WTC11 (cell line): ENCODE results near the gene HYI. TPM values are rescaled to one million over a fixed set of nuclear protein-coding genes. Genes with fewer than 3 reads are reported as not detected.

Source experiments
- ATAC-seq: fragments of 200-7000 bp; cut with Tn5 transposase; 2 replicates; pipeline ENCODE4 v1.10.0; 2021; ENCODE audit warnings: mild to moderate bottlenecking, moderate library complexity
- CTCF ChIA-PET: fragments of 300-600 bp; sonication (Branson Sonifier 250); formaldehyde crosslinking; loops from one replicate; lab custom pipeline; 2021; ENCODE audit warnings: antibody characterized with exemption; lab: Charles Lee
- POLR2A ChIA-PET: fragments of 350-600 bp; sonication (Branson Sonifier 250); formaldehyde crosslinking; loops from one replicate; lab custom pipeline; 2021; ENCODE audit warnings: antibody characterized with exemption; lab: Charles Lee
- DNase-seq: peaks from one replicate; pipeline ENCODE4 v3.0.0; 2021; ENCODE audit warnings: low spot score
- H3K27ac Mint-ChIP-seq: 2 replicates; pipeline ENCODE4 v1.8.0; 2021; ENCODE audit warnings: mixed read lengths
- H3K27me3 Mint-ChIP-seq: 2 replicates; pipeline ENCODE4 v1.8.0; 2021; ENCODE audit warnings: low read depth, mild to moderate bottlenecking, moderate library complexity, mixed read lengths
- H3K36me3 Mint-ChIP-seq: 2 replicates; pipeline ENCODE4 v1.8.0; 2021; ENCODE audit warnings: mixed read lengths
- H3K4me1 Mint-ChIP-seq: 2 replicates; pipeline ENCODE4 v1.8.0; 2022; ENCODE audit warnings: mixed read lengths
- H3K4me3 Mint-ChIP-seq: 2 replicates; pipeline ENCODE4 v1.8.0; 2021; ENCODE audit warnings: mild to moderate bottlenecking, moderate library complexity, mixed read lengths
- H3K9me3 Mint-ChIP-seq: 2 replicates; pipeline ENCODE4 v1.8.0; 2021; ENCODE audit warnings: mixed read lengths
- CREM ChIP-seq: sonication (generic); formaldehyde crosslinking; IDR thresholded peaks from 2 replicates; pipeline ENCODE4 v1.8.1; 2022; ENCODE audit warnings: mild to moderate bottlenecking, missing genetic modification reagents, moderate library complexity
- EMX1 ChIP-seq: fragments of 250-450 bp; sonication (Bioruptor Pico); IDR thresholded peaks from 2 replicates; pipeline ENCODE4 v1.8.0; 2021; ENCODE audit warnings: mild to moderate bottlenecking
- FOXP1 ChIP-seq: sonication (generic); formaldehyde crosslinking; IDR thresholded peaks from 2 replicates; pipeline ENCODE4 v1.8.0; 2022; ENCODE audit warnings: missing genetic modification reagents, mild to moderate bottlenecking, moderate library complexity, borderline replicate concordance
- KAT7 ChIP-seq: sonication (generic); formaldehyde crosslinking; IDR thresholded peaks from 2 replicates; pipeline ENCODE4 v1.8.1; 2023; ENCODE audit warnings: missing genetic modification reagents, mild to moderate bottlenecking, borderline replicate concordance
- MLX ChIP-seq: sonication (generic); formaldehyde crosslinking; IDR thresholded peaks from 2 replicates; pipeline ENCODE4 v1.8.1; 2023; ENCODE audit warnings: mild to moderate bottlenecking, missing genetic modification reagents, moderate library complexity
- NFYB ChIP-seq: sonication (generic); formaldehyde crosslinking; conservative IDR thresholded peaks from 2 replicates; pipeline ENCODE4 v1.8.0; 2022; ENCODE audit warnings: low read depth, missing genetic modification reagents
- OVOL2 ChIP-seq: fragments of 250-450 bp; sonication (Bioruptor Pico); IDR thresholded peaks from 2 replicates; pipeline ENCODE4 v1.9.0; 2021; ENCODE audit warnings: mild to moderate bottlenecking, borderline replicate concordance
- RELA ChIP-seq: sonication (generic); formaldehyde crosslinking; IDR thresholded peaks from 2 replicates; pipeline ENCODE4 v1.8.1; 2022; ENCODE audit warnings: missing genetic modification reagents, mild to moderate bottlenecking, borderline replicate concordance
- RORB ChIP-seq: fragments of 250-450 bp; sonication (Bioruptor Pico); IDR thresholded peaks from 2 replicates; pipeline ENCODE4 v1.9.0; 2021; ENCODE audit warnings: mild to moderate bottlenecking
- SOX15 ChIP-seq: fragments of 250-450 bp; sonication (Bioruptor Pico); IDR thresholded peaks from 2 replicates; pipeline ENCODE4 v1.9.0; 2021; ENCODE audit warnings: mild to moderate bottlenecking
- SP1 ChIP-seq: sonication (generic); formaldehyde crosslinking; conservative IDR thresholded peaks from 2 replicates; pipeline ENCODE4 v1.8.1; 2022; ENCODE audit warnings: missing genetic modification reagents
- TP53 ChIP-seq: sonication (generic); formaldehyde crosslinking; IDR thresholded peaks from 2 replicates; pipeline ENCODE4 v1.8.1; 2023; ENCODE audit warnings: mild to moderate bottlenecking, missing genetic modification reagents
- USF2 ChIP-seq: sonication (generic); formaldehyde crosslinking; IDR thresholded peaks from 2 replicates; pipeline ENCODE4 v1.8.1; 2023; ENCODE audit warnings: mild to moderate bottlenecking, missing genetic modification reagents, moderate library complexity
- ZBTB43 ChIP-seq: sonication (generic); formaldehyde crosslinking; IDR thresholded peaks from 2 replicates; pipeline ENCODE4 v1.8.1; 2023; ENCODE audit warnings: mild to moderate bottlenecking, missing genetic modification reagents
- ZNF138 ChIP-seq: sonication (generic); formaldehyde crosslinking; conservative IDR thresholded peaks from 2 replicates; pipeline ENCODE4 v1.8.1; 2022; ENCODE audit warnings: mild to moderate bottlenecking, moderate library complexity, missing genetic modification reagents
- ZNF281 ChIP-seq: sonication (generic); formaldehyde crosslinking; IDR thresholded peaks from 2 replicates; pipeline ENCODE4 v1.8.0; 2023; ENCODE audit warnings: mild to moderate bottlenecking, missing genetic modification reagents
- ZNF317 ChIP-seq: sonication (generic); formaldehyde crosslinking; IDR thresholded peaks from 2 replicates; pipeline ENCODE4 v1.8.1; 2023; ENCODE audit warnings: low read depth, mild to moderate bottlenecking, moderate library complexity, missing genetic modification reagents, borderline replicate concordance
- ZNF396 ChIP-seq: fragments of 250-450 bp; sonication (Bioruptor Pico); IDR thresholded peaks from 2 replicates; pipeline ENCODE4 v1.8.0; 2021; ENCODE audit warnings: mild to moderate bottlenecking, moderate library complexity, borderline replicate concordance
- ZNF416 ChIP-seq: fragments of 250-450 bp; sonication (Bioruptor Pico); IDR thresholded peaks from 2 replicates; pipeline ENCODE4 v1.9.0; 2021; ENCODE audit warnings: mild to moderate bottlenecking, inconsistent platforms
- ZNF532 ChIP-seq: fragments of 250-450 bp; sonication (Bioruptor Pico); IDR thresholded peaks from 2 replicates; pipeline ENCODE4 v1.9.0; 2021; ENCODE audit warnings: mild to moderate bottlenecking, borderline replicate concordance
- total RNA-seq: library from RNA; stranded (reverse); gene quantifications from 3 replicates; pipeline ENCODE4 v1.2.3, GENCODE V29; 2021

The HYI gene
- total RNA-seq, 1 experiment from 2014 or later: 23.2 TPM

- peaks cover 3% of the 10 kb centered on the region; the same call in 1 of the 2 replicates for H3K4me1 Mint-ChIP-seq
- no peak for TF ChIP-seq RELA (CRISPR knock-in tag)
- TF ChIP-seq CREM (CRISPR knock-in tag): no peak
- no peak for TF ChIP-seq ZNF532 (CRISPR knock-in tag)
- TF ChIP-seq RORB (CRISPR knock-in tag): no peak
- TF ChIP-seq EMX1: no peak
- no peak for TF ChIP-seq ZNF396
- TF ChIP-seq OVOL2 (CRISPR knock-in tag): no peak
- no peak for TF ChIP-seq TP53 (CRISPR knock-in tag)
- TF ChIP-seq ZNF317 (CRISPR knock-in tag): no peak
- TF ChIP-seq FOXP1 (CRISPR knock-in tag): no peak
- no peak for TF ChIP-seq KAT7
- no peak for TF ChIP-seq ZBTB43 (CRISPR knock-in tag)
- TF ChIP-seq NFYB (CRISPR knock-in tag): no peak
- TF ChIP-seq ZNF416 (CRISPR knock-in tag): no peak
- no peak for TF ChIP-seq USF2
- TF ChIP-seq MLX (CRISPR knock-in tag): no peak
- TF ChIP-seq, all 79 proteins: peak for 0
- Mint-ChIP-seq H3K36me3 (peaks cover 36% of the 10 kb centered on the region), H3K9me3 (no peaks in the 10 kb centered on the region), H3K4me3 (no peak overlapping the region), H3K27ac (no peak overlapping the region), H3K27me3 (no peaks in the 10 kb centered on the region)
- ChIA-PET CTCF (interaction anchor here (1.3 kb wide), 1 partner anchor 8 kb away, joined by 6 read pairs; the partner anchor contains the start of gene HYI), POLR2A (interaction anchor here (1.9 kb wide), 1 partner anchor 8 kb away, joined by 8 read pairs; the partner anchor contains the start of gene HYI)
- DNase-seq (no peak), ATAC-seq (no peak)
These were observed 7.9 kb downstream of the HYI start for GRCh38 chr1:43445606-43446387.

- ATAC-seq (peak; percentile 78), DNase-seq (no peak)
- H3K9me3 Mint-ChIP-seq: no peaks in the 10 kb centered on the region
- no peaks in the 10 kb centered on the region for H3K27me3 Mint-ChIP-seq
- POLR2A ChIA-PET: interaction anchor here (1.9 kb wide), 1 partner anchor 9 kb away, joined by 8 read pairs; the partner anchor contains the start of gene HYI
- CTCF ChIA-PET: interaction anchor here (1.0 to 1.3 kb wide), 4 partner anchors 9 to 262 kb away, joined by 3 to 6 read pairs (median 4); partner anchors contain the start of genes HYI and ST3GAL3
- no peak overlapping the region for H3K27ac Mint-ChIP-seq
- H3K4me1 Mint-ChIP-seq: peaks cover 3% of the 10 kb centered on the region; the same call in 1 of the 2 replicates
- H3K4me3 Mint-ChIP-seq: no peak overlapping the region
- peaks cover 26% of the 10 kb centered on the region for H3K36me3 Mint-ChIP-seq
- TF ChIP-seq ZNF138 (no peak), ZNF281 (no peak), SP1 (no peak), FOXP1 (CRISPR knock-in tag) (no peak), SOX15 (CRISPR knock-in tag) (no peak), ZNF532 (CRISPR knock-in tag) (no peak)
These were observed 8.9 kb downstream of the HYI start for GRCh38 chr1:43444836-43445235.
